SK-N-MC (cell line): Measurements from ENCODE around the gene PTPN21.

Source experiments
- EZH2 ChIP-seq: fragments of 200-600 bp; sonication (generic); IDR thresholded peaks from one replicate; pipeline ENCODE4 v1.6.1; 2017; ENCODE audit warnings: antibody characterized with exemption
- FOXP2 ChIP-seq: optimal IDR thresholded peaks from 2 replicates; pipeline ENCODE3; 2011; ENCODE audit warnings: mild to moderate bottlenecking, moderate library complexity; ENCODE audit not compliant: insufficient read depth; ENCODE audit errors: extremely low read length, control extremely low read depth
- POLR2AphosphoS5 ChIP-seq: IDR thresholded peaks from 2 replicates; pipeline ENCODE4 v1.6.1; 2012; ENCODE audit warnings: mild to moderate bottlenecking, low read depth, low read length, borderline replicate concordance

- TF ChIP-seq POLR2AphosphoS5 = no peak
- no peak for TF ChIP-seq EZH2
- no peak for TF ChIP-seq FOXP2
These were observed 81.0 kb downstream of the PTPN21 start for GRCh38 chr14:88473791-88474190.
